ENCODE results near the gene RHAG. TPM values are rescaled to one million over a fixed set of nuclear protein-coding genes. Genes with fewer than 3 reads are reported as not detected.

The RHAG gene
- total RNA-seq, 1 experiment from 2014 or later, result 0.57 TPM

GRCh38 chr6:49632727-49633126 is 3.9 kb downstream of the RHAG start:
- Histone ChIP-seq H3K4me2 (ENCODE audit: low read length) (no peak overlapping the region), H2AFZ (ENCODE audit: low read depth, low read length, poor library complexity, severe bottlenecking) (no peak overlapping the region), H3K9me2 (ENCODE audit: insufficient read depth) (no peaks in the 10 kb centered on the region), H3K4me3 (replicated peaks in 1 of 2; ENCODE audit: low read depth in 1 of 2, low read length in 2 of 2) (no peak overlapping the region), H3K36me3 (ENCODE audit: control insufficient read depth in 1 of 2, insufficient read depth in 2 of 2, low read length in 2 of 2) (no peaks in the 10 kb centered on the region), H3K79me2 (ENCODE audit: insufficient read depth, low read length) (no peaks in the 10 kb centered on the region), H3K27me3 (ENCODE audit: insufficient read depth, low read length) (no peaks in the 10 kb centered on the region), H4K20me1 (ENCODE audit: insufficient read depth) (no peaks in the 10 kb centered on the region), H3K4me1 (ENCODE audit: control insufficient read depth in 1 of 2, insufficient read depth in 2 of 2, low read length in 2 of 2) (no peaks in the 10 kb centered on the region), H3K27ac (ENCODE audit: low read depth, low read length) (no peak overlapping the region), H3K9ac (ENCODE audit: low read length) (no peak overlapping the region), H3K9me3 (ENCODE audit: control insufficient read depth in 1 of 2, insufficient read depth in 1 of 2, low read depth in 1 of 2, low read length in 2 of 2) (no peaks in the 10 kb centered on the region)
- ATAC-seq (no peak), DNase-seq (ENCODE audit: low read depth, low spot score) (no peak)
- BruUV-seq (replicated peaks), result no TSS peak
- ChIA-PET RAD21 (ENCODE audit: low non-redundant PET in 1 of 2, low total read pairs in 2 of 2, uncharacterized antibody in 2 of 2, unreplicated experiment in 2 of 2) (no interaction called here), CTCF (no interaction called here), POLR2A (no interaction called here)
- TF ChIP-seq POLR2AphosphoS5 (IDR thresholded peaks at IDR 0.05; ENCODE audit: low read depth, low read length) (no peak), TCF7L2 (IDR thresholded peaks at IDR 0.05; ENCODE audit: borderline replicate concordance, extremely low read depth, insufficient read depth, insufficient read length) (no peak), RAD21 (IDR thresholded peaks at IDR 0.05; ENCODE audit: low read depth) (no peak), YY1 (IDR thresholded peaks at IDR 0.05; ENCODE audit: extremely low read depth, insufficient replicate concordance, low read depth, low read length) (no peak), JUND (IDR thresholded peaks at IDR 0.05) (no peak), ZFX (IDR thresholded peaks at IDR 0.05) (no peak), SIN3A (IDR thresholded peaks at IDR 0.05; ENCODE audit: low read depth) (no peak), ZNF274 (IDR thresholded peaks at IDR 0.05; ENCODE audit: low read depth, low read length) (no peak), CTCF (IDR thresholded peaks at IDR 0.05 in 2 of 3, conservative IDR thresholded peaks at IDR 0.05 in 1 of 3; ENCODE audit: borderline replicate concordance in 1 of 3, insufficient read depth in 1 of 3, low read depth in 2 of 3, low read length in 2 of 3) (no peak), CBX3 (IDR thresholded peaks at IDR 0.05; ENCODE audit: low read depth) (no peak), ATF3 (IDR thresholded peaks at IDR 0.05) (no peak), EZH2phosphoT487 (IDR thresholded peaks at IDR 0.05; ENCODE audit: borderline replicate concordance) (no peak), ZBTB33 (IDR thresholded peaks at IDR 0.05; ENCODE audit: extremely low read depth, insufficient replicate concordance, low read length) (no peak), CEBPB (IDR thresholded peaks at IDR 0.05; ENCODE audit: low read depth) (no peak), MAX (IDR thresholded peaks at IDR 0.05) (no peak), EGR1 (IDR thresholded peaks at IDR 0.05; ENCODE audit: low read depth) (no peak), SP1 (IDR thresholded peaks at IDR 0.05; ENCODE audit: low read depth) (no peak), REST (IDR thresholded peaks at IDR 0.05; ENCODE audit: low read depth) (no peak)
- intact Hi-C loops (cut with micrococcal nuclease), result no loop called here
